HepG2 (cell line): ENCODE data around the gene ATP7B. TPM values are rescaled to one million over a fixed set of nuclear protein-coding genes. Genes with fewer than 3 reads are reported as not detected.

Experiments
- FOSL2 ChIP-seq: sonication (generic); formaldehyde crosslinking; IDR thresholded peaks from 2 replicates; pipeline ENCODE4 v1.4.0; 2020; ENCODE audit warnings: missing genetic modification reagents
- FOXJ3 ChIP-seq: sonication (generic); formaldehyde crosslinking; IDR thresholded peaks from 2 replicates; pipeline ENCODE4 v1.4.0; 2020; ENCODE audit warnings: missing genetic modification reagents, mild to moderate bottlenecking, borderline replicate concordance
- FOXK2 ChIP-seq: fragments of 450-650 bp; IDR thresholded peaks from 2 replicates; pipeline ENCODE4 v1.6.1; 2016
- MAX ChIP-seq: IDR thresholded peaks from 2 replicates; pipeline ENCODE4 v1.6.1; 2012; ENCODE audit warnings: inconsistent platforms
- MIER2 ChIP-seq: IDR thresholded peaks from 2 replicates; pipeline ENCODE4 v1.6.1; 2016; ENCODE audit warnings: missing biosample characterization, missing genetic modification reagents
- MYC ChIP-seq: sonication (generic); formaldehyde crosslinking; IDR thresholded peaks from 2 replicates; pipeline ENCODE4 v1.9.0; 2021; ENCODE audit warnings: missing genetic modification reagents, borderline replicate concordance
- NAIF1 ChIP-seq: sonication (generic); formaldehyde crosslinking; IDR thresholded peaks from 2 replicates; pipeline ENCODE4 v1.5.0; 2020; ENCODE audit warnings: mild to moderate bottlenecking, missing genetic modification reagents, borderline replicate concordance
- ZFP1 ChIP-seq: IDR thresholded peaks from 2 replicates; pipeline ENCODE4 v1.6.1; 2016
- ZFP82 ChIP-seq: sonication (generic); formaldehyde crosslinking; IDR thresholded peaks from 2 replicates; pipeline ENCODE4 v1.5.1; 2020; ENCODE audit warnings: mild to moderate bottlenecking, missing genetic modification reagents, borderline replicate concordance
- ZNF230 ChIP-seq: sonication (generic); formaldehyde crosslinking; IDR thresholded peaks from 2 replicates; pipeline ENCODE4 v1.4.0; 2020; ENCODE audit warnings: mild to moderate bottlenecking, missing genetic modification reagents
- ZNF333 ChIP-seq: sonication (generic); formaldehyde crosslinking; IDR thresholded peaks from 2 replicates; pipeline ENCODE4 v1.4.0; 2020; ENCODE audit warnings: mild to moderate bottlenecking, missing genetic modification reagents, borderline replicate concordance
- polyA plus RNA-seq, 8 experiments: library from polyadenylated mRNA; depleted of rRNA in 3 of 8; stranded (reverse) in 7 of 8; unstranded in 1 of 8; fragments of >200 nt; fragmentation: Illumina TruSeq in 4 of 8; extraction: Trizol in 4 of 8; gene quantifications; 2 replicates each; pipeline versions ENCODE4 v1.2.1 to v1.2.3, GENCODE V29; 2011 to 2016; ENCODE audit warnings: low read depth in 4 of 8, missing spikeins in 1 of 8, mixed read lengths in 1 of 8; ENCODE audit not compliant: insufficient read depth in 1 of 8
- total RNA-seq, 5 experiments: library from RNA; depleted of rRNA; stranded (reverse); fragments of >200 nt; fragmentation: Illumina TruSeq; extraction: Trizol; gene quantifications; 2 replicates each; pipeline ENCODE4 v1.2.3, GENCODE V29; 2016; ENCODE audit warnings: low read depth in 1 of 5
- TF ChIP-seq, protein P1 (sequence below): IDR thresholded peaks from 2 replicates; pipeline ENCODE4 v1.6.1; 2018; ENCODE audit warnings: missing genetic modification reagents
- TF ChIP-seq, protein P2 (sequence below): sonication (generic); formaldehyde crosslinking; IDR thresholded peaks from 2 replicates; pipeline ENCODE4 v1.4.0; 2020; ENCODE audit warnings: missing genetic modification reagents
- TF ChIP-seq, protein P3 (sequence below): fragments of 450-650 bp; IDR thresholded peaks from 2 replicates; pipeline ENCODE4 v1.6.1; 2017
- TF ChIP-seq, protein P4 (sequence below): IDR thresholded peaks from 2 replicates; pipeline ENCODE4 v1.6.1; 2016; ENCODE audit warnings: missing compliant biosample characterization, missing genetic modification reagents, borderline replicate concordance
- TF ChIP-seq, protein P5 (sequence below): sonication (generic); formaldehyde crosslinking; IDR thresholded peaks from 2 replicates; pipeline ENCODE4 v1.8.1; 2022; ENCODE audit warnings: mild to moderate bottlenecking, missing genetic modification reagents
- TF ChIP-seq, protein P6 (sequence below): sonication (generic); formaldehyde crosslinking; IDR thresholded peaks from 2 replicates; pipeline ENCODE4 v1.5.1; 2020; ENCODE audit warnings: mild to moderate bottlenecking, missing genetic modification reagents, borderline replicate concordance

Gene ATP7B
- total and polyA plus RNA-seq, 2 of the 13 experiments (the other 11 are each of a cell fraction or from before 2014, with no cell fraction given), result 31.8 to 57.4 TPM

DNA sequence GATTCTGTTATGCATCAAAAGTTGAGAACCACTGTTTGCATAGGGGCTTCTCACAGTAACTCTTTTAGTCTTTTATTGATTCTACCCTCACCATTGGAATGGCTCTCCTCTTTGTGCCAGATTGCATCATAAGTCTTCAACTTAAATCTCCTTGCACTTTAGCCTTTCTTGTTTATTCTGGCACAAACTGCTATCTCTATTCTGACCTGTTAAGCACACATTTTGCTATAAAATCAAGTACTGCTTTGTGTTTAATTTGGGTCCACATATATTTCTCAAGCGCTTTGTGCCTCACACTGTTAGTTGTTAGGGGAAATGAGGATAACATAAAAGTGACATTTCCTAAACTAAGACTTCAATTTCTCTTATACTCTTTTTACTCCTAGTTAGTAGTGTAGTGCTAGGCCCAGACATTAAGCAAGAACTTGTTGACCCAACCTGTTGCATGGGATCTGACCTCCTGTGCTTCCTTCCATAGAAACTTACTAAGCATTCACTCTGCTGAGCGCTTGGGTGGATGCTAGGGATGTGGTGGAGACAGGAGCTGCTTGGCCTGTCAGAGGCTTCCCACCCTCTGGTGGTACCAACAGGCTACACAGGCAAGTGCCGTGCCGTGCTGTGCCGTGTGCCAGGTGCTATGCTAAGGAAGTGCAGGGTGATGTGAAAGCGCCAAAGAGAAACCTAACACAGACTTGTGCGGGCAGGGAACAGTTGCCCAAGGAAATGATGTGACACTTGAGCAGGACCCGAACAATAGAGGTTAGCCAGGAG is 14.4 kb upstream of the ATP7B start (continued):
- TF ChIP-seq, protein P1, sequence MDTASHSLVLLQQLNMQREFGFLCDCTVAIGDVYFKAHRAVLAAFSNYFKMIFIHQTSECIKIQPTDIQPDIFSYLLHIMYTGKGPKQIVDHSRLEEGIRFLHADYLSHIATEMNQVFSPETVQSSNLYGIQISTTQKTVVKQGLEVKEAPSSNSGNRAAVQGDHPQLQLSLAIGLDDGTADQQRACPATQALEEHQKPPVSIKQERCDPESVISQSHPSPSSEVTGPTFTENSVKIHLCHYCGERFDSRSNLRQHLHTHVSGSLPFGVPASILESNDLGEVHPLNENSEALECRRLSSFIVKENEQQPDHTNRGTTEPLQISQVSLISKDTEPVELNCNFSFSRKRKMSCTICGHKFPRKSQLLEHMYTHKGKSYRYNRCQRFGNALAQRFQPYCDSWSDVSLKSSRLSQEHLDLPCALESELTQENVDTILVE (CRISPR knock-in tag), result no peak
- 0 out of 2 replicates have a peak, but pooled peaks have one; percentile 11 for TF ChIP-seq ZFP1 (CRISPR knock-in tag)
- TF ChIP-seq, protein P2, sequence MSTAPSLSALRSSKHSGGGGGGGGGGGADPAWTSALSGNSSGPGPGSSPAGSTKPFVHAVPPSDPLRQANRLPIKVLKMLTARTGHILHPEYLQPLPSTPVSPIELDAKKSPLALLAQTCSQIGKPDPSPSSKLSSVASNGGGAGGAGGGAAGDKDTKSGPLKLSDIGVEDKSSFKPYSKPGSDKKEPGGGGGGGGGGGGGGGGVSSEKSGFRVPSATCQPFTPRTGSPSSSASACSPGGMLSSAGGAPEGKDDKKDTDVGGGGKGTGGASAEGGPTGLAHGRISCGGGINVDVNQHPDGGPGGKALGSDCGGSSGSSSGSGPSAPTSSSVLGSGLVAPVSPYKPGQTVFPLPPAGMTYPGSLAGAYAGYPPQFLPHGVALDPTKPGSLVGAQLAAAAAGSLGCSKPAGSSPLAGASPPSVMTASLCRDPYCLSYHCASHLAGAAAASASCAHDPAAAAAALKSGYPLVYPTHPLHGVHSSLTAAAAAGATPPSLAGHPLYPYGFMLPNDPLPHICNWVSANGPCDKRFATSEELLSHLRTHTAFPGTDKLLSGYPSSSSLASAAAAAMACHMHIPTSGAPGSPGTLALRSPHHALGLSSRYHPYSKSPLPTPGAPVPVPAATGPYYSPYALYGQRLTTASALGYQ (CRISPR knock-in tag), result peak; percentile 89; the same call in 1 of the 2 replicates
- TF ChIP-seq, protein P3, sequence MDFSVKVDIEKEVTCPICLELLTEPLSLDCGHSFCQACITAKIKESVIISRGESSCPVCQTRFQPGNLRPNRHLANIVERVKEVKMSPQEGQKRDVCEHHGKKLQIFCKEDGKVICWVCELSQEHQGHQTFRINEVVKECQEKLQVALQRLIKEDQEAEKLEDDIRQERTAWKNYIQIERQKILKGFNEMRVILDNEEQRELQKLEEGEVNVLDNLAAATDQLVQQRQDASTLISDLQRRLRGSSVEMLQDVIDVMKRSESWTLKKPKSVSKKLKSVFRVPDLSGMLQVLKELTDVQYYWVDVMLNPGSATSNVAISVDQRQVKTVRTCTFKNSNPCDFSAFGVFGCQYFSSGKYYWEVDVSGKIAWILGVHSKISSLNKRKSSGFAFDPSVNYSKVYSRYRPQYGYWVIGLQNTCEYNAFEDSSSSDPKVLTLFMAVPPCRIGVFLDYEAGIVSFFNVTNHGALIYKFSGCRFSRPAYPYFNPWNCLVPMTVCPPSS, result no peak
- TF ChIP-seq, protein P4, sequence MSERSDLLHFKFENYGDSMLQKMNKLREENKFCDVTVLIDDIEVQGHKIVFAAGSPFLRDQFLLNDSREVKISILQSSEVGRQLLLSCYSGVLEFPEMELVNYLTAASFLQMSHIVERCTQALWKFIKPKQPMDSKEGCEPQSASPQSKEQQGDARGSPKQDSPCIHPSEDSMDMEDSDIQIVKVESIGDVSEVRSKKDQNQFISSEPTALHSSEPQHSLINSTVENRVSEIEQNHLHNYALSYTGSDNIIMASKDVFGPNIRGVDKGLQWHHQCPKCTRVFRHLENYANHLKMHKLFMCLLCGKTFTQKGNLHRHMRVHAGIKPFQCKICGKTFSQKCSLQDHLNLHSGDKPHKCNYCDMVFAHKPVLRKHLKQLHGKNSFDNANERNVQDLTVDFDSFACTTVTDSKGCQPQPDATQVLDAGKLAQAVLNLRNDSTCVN, result no peak
- TF ChIP-seq ZNF230, result no peak
- TF ChIP-seq FOSL2 (CRISPR knock-in tag), result no peak; the same call in 1 of the 2 replicates
- no peak for TF ChIP-seq NAIF1 (CRISPR knock-in tag)
- no peak for TF ChIP-seq MYC (CRISPR knock-in tag)
- TF ChIP-seq ZNF333, result no peak
- TF ChIP-seq, protein P5, sequence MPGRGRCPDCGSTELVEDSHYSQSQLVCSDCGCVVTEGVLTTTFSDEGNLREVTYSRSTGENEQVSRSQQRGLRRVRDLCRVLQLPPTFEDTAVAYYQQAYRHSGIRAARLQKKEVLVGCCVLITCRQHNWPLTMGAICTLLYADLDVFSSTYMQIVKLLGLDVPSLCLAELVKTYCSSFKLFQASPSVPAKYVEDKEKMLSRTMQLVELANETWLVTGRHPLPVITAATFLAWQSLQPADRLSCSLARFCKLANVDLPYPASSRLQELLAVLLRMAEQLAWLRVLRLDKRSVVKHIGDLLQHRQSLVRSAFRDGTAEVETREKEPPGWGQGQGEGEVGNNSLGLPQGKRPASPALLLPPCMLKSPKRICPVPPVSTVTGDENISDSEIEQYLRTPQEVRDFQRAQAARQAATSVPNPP (CRISPR knock-in tag), result no peak
- TF ChIP-seq, protein P6, sequence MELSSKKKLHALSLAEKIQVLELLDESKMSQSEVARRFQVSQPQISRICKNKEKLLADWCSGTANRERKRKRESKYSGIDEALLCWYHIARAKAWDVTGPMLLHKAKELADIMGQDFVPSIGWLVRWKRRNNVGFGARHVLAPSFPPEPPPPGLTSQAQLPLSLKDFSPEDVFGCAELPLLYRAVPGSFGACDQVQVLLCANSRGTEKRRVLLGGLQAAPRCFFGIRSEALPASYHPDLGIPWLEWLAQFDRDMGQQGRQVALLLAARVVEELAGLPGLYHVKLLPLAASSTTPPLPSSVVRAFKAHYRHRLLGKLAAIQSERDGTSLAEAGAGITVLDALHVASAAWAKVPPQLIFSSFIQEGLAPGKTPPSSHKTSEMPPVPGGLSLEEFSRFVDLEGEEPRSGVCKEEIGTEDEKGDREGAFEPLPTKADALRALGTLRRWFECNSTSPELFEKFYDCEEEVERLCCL (CRISPR knock-in tag), result no peak
- TF ChIP-seq FOXK2, result peak; percentile 75
- peak; percentile 96 for TF ChIP-seq FOXJ3 (CRISPR knock-in tag)
- TF ChIP-seq MAX, result peak; percentile 63
- no peak for TF ChIP-seq ZFP82 (CRISPR knock-in tag)
- peak; percentile 47; the same call in 1 of the 2 replicates for TF ChIP-seq MIER2 (CRISPR knock-in tag)
